AG20443 (cell line): ENCODE data around the gene SSH2.

Experiments
- DNase-seq: peaks from one replicate; pipeline ENCODE4 v3.0.0; 2012; ENCODE audit warnings: low spot score, mixed read lengths

SSH2 gene

DNA sequence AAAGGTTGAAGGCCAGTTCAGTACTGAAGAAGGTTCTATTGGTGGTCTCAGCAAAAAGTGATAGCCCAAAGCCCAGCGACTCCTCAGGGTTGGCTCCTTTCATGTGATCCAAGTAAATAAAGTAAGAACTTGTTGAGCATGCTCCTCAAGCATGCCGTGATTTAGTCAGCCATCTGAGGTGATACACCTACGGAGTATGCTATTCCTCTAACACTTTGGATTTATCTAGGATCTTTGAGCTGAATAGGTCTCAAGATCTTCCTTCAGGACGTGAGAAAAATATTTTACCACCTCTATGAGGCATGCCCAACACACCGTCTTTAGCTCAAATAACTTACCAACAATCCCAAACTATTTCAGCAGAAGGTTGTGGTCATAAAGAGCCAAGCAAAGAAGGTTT is 154.0 kb downstream of the SSH2 start:
- no peak for DNase-seq

DNA sequence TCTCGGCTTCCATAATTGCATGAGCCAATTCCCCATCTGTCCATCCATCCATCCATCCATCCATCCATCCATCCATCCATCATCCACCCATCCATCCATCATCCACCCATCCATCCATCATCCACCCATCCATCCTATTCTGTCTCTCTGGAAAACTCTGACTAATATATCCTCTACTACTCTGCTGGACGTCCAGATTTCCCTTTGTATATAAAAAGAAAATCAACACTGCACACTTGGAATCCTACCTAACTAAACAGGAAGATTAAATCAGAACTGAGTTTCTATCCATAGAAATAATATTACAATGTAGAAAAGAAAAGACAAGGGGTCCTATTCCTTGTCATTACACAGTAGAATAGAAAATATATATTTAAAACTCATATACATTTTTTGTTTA is 157.0 kb downstream of the SSH2 start:
- no peak for DNase-seq

DNA sequence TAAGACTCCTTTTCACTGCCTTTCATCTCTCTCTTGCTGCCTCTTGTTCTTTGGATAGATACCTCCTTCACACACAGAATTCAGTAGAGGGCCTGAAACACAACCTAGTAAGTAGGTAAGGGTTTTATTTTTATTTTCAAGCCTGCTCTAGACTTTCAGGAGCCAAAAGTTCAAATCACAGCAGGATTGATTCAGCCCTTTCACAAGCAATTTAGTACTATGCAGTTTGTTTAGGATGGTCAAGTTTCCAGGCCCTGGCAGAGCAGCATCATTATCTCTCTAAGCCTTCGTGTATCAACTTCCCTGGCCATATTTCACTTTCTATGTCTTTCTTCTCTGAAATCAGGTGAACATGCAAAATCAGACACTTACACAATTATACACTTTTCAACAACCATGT is 158.5 kb downstream of the SSH2 start:
- DNase-seq, result no peak

DNA sequence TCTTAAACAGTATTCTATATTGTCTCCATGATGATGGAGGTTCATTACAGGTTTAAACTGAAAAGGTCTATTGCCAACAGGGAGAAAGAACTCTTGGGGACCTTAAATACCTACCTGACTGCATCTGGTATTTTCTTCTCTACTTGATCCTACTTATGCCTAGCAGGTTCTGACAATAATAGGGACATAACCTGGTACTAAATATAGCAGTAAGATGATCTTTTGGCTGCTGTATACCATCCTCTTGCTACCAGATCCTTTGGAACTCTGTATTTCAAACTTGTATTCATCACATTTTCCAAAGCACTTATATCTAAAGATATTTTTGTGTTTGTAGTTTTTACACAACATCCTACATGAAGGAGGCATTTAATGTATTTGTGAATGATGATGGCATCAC is 160.8 kb downstream of the SSH2 start:
- no peak for DNase-seq

DNA sequence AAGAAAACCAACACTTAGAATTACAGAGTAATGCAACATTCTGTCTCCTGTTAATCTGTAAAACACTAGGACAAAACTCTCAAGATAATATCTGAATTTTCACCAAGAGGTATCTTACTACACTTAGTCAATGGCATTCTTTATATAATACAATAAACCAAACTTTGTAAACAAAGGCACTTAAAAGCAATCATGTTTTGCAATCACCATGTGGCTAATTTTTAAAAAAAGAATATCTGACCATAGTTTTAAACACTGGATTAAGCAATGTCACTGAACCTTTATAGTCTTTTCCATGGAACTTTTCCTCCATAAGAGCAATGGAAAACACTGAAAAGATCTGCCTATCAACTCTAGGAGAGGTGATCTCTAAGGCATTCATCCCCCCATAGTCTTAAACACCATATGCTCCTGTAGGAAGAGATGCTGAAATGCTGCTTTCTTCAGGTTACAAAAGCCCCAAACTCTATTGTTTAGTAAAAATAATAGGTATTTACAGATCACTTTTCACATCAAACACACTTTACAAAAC is 163.2 kb downstream of the SSH2 start:
- no peak for DNase-seq

DNA sequence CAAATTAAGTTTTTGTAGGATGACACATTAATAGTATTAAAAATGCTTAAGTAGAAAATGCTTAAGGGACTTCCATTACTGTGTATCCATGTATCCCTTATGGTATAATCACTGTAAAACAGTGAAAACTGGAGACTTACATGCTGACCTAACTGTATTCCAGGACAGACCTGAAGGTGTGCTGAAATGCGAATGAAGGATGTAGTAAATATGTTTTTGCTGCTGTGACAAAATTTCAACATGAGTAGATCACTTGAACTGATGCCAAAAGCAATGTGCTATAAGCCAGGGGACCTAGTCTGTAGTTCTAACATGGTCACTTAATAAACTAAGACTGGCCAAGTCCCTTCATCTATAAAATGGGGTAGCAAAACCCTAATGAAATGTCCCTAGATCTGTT is 165.3 kb downstream of the SSH2 start:
- DNase-seq, result no peak

DNA sequence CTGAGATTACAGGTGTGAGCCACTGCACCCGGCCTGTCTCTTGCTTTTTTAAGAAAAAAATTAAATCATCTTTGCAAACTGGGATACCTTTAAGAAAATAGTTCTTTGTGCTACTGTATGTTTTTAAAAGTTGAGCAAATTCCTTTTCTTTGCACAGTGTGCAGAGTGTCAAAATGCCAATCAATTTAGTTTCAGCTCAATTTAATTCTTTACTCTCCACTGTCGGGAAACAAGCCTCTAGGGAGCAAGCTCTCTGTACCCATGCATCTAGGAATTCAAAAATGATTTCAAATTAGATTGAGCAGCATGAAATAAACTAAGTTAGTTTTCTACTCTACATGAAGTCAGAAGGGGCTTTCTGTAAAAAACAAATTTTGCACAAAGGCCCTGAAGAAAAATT is 165.8 kb downstream of the SSH2 start:
- DNase-seq, result no peak

DNA sequence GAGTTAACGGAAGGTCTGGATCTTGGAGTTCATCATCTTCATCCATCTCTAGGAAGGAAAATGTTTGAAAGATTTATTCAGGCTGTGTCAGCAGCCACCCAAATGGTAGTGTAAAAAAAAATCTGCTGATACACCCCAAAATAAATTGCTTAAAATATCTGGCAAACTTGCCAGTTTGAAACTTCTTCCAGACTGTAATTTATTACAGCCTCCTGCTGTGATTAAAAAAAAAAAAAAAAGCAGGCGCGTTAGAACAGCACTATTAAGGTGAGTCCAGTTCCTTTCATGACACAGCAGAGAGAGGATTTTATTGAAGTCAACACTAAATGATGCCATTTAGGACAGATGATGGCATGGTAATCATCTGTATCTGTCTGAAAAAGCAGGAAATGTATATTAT is 166.8 kb downstream of the SSH2 start:
- no peak for DNase-seq

DNA sequence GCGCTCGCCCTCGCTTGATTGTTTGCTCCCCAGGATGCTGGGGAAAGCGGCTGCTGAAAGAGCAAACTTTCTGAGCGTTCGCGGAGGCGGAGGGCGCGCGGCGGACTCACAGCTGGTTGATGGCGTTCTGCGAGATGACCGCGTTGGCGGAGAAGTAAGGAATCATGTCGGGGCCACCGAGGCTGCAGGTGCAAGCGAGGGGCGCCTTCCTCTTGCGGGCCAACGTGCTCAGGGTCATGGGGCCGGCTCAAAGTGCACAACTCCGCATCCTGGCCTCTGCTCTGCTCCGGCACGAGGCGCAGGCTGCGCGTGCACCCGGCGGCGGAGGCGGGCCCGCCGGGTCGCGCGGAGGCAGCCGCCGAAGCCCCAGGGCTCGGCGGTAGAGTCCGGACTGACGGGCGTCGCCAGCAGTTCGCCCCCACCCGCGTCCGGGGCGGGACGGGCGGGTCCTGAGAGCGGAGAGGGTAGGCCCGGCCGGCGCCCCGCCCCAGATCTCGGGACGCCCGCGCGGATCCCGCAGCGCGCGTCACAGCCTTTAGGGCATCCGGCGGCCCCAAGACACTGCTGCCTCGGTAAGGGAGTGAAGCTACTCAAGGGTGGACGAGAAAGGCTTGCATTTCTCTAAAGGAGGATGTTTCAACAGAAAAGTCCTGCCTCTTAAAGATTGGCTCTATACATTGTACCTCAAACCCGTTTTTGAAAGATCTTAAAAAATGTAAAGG is 168.8 kb downstream of the SSH2 start:
- peak; percentile 98 for DNase-seq

DNA sequence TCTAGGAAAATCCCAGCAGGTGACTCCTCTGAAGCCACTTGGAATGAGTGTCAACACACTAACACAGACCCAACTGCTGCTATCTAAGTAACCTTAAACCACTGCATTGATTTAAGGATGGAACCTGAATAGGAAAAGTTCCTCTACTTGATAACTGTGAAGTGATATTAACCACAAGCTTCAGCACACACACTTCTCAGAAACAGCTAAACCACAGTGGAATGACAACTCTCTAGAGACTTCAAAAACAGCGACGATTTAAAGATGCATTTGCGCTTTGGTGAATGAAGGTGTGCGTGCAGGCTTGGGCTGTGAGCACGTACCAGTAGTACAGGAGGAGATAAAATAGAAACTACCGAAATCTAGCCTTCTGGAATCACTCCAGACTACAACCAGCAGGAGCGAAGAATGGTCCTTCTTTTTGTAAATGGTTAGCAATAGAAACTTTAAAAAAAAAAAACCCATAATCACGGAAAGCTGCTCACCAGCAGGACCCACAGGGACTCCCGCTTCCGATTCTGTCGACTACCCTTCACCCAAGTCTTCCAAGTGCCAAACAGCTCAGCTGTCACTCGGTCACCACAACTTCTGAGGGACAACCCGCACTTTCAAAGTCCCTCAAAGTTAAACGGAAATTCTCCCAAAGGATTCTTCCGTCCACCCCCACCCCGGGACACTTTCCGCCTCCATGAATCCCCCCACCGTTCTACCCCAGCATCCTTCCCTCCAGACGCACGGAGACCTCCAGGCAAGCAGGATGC is 169.6 kb downstream of the SSH2 start:
- peak; percentile 25 for DNase-seq

DNA sequence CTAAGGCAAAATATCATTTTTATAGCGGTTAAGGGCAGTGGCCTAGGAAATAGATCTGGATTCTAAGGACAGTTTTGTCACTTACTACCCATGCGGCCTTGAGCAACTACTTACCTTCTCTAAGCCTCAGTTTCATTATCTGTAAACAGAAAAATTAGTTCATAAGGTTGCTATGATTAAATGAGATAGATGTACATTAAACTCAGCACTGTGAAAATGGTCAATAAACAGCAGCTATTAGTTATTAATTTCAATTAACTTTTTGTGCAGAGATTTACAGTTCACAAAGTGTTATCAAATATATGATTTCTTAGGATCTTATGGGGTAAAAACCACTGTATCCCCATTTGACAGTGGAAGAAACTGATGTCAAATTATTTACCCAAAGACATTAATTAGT is 171.8 kb downstream of the SSH2 start:
- no peak for DNase-seq

DNA sequence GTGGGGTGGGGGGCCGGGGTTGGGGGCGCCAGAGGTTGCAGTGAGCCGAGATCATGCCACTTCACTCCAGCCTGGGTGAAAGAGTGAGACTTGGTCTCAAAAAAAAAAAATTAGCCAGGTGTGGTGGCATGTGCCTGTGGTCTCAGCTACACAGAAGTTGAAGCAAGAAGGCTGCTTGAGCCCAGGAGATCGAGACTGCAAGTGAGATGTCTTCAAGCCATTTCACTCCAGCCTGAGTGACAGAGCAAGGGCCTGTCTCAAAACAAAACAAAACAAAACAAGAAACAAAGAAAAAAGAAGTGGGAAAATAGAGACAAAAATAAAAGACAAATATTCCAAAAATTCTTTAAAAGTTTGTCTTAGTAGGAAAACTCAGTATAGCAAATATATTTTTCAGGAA is 172.2 kb downstream of the SSH2 start:
- DNase-seq, result no peak

DNA sequence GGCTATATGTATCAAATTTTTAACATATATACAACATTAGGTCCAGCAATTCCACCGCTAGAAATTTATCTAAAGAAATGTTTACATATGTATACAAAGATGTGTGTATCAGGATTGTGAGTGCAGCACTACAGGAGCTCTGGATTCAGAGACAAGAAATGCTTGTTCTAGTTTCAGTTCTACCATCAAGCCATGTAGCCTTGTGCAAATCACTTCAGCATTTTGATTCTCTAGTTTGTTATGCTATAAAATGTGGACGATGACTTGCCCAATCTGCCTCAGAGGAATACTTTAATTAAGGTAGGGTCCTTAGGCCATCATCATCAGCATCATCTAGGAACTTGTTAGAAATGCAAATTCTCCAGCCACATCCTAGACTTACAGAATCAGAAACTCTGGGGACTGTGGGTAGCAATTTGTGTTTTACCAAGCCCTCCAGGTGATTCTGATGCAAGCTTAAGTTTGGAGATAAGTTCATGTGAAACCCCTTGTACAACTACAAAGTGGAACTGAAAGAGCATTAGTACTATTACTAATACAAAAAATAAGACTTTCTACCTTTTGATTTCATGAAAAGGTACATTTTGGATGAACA is 176.1 kb downstream of the SSH2 start:
- no peak for DNase-seq

DNA sequence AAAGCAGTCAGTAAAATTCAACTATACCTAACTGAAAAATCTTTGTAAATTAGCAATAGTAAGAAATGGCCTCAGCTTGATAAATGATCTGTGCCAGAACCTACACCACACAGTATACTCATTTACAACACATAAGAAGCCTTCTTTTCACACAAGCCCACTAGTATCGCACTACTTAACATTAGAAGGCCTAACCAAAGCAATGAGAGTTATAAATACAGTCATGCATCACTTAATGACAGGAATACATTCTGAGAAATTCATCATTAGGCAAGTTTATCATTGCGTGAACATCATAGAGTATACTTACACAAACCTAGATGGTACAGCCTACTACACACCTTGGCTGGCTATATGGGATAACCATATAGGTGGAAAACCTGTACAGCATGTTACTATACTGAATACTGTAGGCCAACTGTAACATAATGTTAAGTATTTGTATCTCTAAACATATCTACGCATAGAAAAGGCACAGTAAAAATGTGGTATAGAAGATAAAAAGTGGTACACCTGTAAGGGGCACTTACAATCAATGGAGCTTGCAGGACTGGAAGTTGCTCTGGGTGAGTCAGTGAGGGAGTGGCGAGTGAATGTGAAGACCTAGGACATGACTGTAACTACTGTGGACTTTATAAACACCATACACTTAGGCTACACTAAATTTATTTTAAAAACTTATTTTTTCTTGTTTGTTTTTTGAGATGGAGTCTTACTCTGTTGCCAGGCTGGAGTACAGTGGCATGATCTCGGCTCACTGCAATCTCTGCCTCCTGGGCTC is 180.8 kb downstream of the SSH2 start:
- DNase-seq, result no peak

DNA sequence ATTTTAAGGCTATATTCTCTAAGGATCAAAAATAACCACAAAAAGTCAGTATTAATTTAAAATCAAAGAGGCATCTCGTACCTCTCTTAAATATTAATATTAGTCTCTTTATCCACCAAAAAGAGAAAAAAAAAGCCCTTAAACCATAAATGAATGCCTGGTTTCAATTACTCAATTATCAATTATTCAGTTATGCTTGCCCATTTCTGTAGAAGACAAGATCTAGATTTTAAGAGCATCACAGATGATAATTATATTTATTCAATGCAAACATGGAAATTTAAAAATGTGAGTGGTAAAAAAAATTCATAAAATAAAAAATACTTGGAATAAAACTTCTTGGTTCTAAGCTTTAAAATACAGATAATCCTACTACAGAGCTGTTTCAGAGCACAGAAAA is 181.6 kb downstream of the SSH2 start:
- no peak for DNase-seq

DNA sequence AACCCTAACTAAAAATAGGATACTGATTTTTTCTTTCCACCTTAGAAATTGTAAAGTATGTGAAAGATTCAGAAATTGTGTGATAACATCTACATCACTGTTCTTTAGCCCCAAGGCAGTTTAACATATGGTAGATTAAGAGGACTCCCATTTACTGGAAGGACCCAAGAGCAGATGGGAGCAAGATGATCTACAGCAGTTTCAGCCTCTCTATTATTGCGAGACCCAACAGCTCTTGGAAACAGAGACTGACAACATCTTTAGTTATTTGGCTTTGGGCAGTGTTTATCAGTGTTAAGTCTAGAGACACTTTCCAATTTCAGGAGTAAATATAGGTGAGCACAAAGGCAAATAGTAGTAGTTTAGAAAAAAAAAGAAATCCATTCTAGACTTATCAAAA is 182.4 kb downstream of the SSH2 start:
- no peak for DNase-seq

DNA sequence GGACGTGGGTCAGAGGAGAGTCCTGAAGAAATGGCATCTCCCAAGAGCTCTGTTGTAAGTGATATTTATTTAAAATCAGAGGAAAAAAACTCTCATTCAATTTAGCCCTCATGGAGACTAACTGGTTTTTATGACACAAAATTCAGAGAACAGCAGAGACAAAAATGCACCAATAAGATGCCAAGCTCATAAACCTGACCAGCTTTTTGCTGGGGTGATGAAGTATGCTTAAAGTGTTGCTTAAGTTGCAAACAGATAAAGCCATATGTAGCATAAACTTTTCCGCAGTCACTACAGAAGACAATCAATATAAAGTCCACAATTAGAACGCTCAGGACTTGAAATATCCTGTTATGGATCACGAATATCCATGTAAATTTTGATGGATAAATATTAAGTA is 183.4 kb downstream of the SSH2 start:
- DNase-seq, result no peak

DNA sequence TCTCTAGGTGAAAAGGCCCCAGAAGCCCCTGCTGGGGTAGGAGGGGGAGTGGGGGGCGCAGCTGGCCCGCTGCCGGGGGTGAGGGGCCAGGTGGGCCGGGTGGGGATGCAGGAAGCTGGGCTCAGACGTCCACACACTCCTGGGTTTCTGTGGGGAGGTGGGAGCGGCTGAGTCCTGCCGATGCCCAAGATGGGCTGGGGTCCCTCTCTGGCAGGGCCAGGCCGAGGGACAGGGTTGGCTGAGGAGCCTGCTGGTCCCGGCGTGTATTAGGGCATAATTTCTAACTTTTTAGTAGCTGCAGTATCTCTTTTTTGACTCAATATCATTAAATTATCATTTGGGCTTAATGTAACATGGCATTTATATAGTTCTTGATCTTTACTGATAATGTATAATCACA is 185.9 kb downstream of the SSH2 start:
- DNase-seq, result no peak

DNA sequence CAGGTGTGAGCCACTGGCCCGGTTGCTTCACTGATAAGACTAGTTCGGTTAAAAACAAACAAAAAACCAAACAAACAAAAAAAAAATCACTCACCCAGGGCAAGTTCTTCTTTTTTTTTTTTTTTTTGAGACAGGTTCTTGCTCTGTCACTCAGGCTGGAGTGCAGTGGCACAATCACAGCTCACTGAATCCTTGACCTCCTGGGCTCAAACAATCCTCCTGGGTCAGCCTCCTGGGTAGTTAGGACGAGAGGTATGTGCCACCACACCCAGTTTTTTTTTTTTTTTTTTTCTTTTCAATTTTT is 187.9 kb downstream of the SSH2 start:
- DNase-seq, result no peak

DNA sequence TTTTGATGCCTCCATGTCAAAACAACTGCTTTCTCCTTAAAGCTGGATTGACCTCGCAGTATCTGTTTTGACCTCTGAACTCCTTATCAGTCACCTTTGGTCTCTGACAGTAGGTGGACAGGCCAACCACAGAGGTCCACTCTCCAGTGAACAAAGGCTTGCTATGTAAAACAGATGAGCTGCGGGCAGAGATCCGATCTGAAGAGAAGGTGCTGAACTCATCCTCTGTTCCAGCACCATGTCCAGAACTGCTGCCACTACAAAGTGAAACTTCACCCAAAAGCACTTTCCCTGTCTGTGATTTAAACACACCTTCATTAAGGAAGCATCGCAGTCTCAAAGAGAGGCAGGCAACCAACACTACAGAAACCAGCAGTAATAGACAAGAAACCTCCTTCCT is 190.0 kb downstream of the SSH2 start:
- no peak for DNase-seq

DNA sequence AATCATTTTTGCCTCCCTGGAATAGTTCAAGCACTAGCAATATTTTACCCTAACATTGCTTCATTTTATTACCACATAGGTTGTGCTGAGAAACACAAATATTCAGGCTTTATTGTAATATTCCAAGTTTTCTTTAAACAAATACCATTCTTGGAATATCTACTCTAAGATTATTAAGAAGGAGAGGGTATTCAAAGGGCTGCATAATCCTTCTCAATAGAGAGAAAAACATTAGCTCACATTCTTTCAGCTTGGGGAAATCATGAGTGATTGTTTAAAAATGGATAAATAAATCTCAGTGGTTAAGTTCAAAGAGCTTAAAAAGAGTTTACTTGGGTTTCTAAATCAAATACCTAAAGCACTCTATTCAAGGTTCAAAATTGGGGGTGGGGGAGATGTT is 195.4 kb downstream of the SSH2 start:
- DNase-seq, result no peak

DNA sequence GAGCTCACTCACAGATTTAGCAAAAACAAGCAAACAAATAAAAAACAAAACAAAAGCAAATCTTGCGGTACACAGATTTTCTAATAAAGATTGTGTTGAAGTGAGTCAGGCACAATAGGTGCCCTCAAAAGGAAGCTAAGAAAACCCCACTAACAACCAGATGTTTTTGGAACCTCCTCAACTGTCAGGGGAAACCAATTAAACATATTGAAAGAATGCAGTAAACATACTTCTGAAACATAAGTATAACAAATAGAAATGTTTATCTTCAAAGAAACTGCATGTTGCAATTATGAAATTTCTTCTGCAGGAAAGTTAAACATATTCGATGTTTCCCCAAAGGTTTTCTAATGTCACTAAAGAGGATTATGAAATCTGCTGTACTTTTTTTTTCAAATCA is 196.9 kb downstream of the SSH2 start:
- DNase-seq, result no peak

DNA sequence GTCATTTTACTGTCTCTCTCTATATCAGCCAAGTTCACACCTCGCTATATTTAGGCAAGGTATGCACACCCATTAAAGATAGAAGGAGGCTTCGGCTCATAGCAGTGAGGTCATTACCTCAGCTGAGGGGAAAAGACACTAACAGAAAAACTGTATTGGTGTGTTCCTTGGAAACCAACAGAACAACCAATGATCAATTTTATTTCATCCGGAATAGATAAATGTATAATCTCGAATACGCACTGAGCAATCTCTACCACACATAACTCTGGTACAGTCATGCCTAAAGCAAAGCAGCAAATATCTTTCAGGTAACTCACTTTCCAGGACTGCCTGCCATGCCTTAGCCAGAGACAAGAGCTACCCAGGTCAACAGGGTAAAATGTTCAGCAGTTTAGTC is 197.4 kb downstream of the SSH2 start:
- no peak for DNase-seq
